Esophagus squamous epithelium (tissue), 5 donors: ENCODE data around the gene FRMD6. TPM values are rescaled to one million over a fixed set of nuclear protein-coding genes. Genes with fewer than 3 reads are reported as not detected.

Experiments
- DNase-seq: peaks from one replicate; lab custom pipeline; 2025; lab: John Stamatoyannopoulos, UW
- H3K27ac ChIP-seq, 4 donors: fragments of 200-600 bp; sonication (generic); one replicate each; pipeline ENCODE4 v1.5.1; 2016 to 2019; ENCODE audit warnings: mild to moderate bottlenecking in 1 of 4
- H3K27me3 ChIP-seq, 4 donors: fragments of 200-600 bp; sonication (generic); 1 replicate in 3 of 4; 2 replicates in 1 of 4; pipeline versions ENCODE4 v1.5.1 to v1.6.0; 2017 to 2021; ENCODE audit warnings: antibody characterized with exemption in 1 of 4
- H3K36me3 ChIP-seq, 3 donors: fragments of 200-600 bp; sonication (generic); one replicate each; pipeline ENCODE4 v1.5.1; 2016 to 2019
- H3K4me1 ChIP-seq, 3 donors: fragments of 200-600 bp; sonication (generic); one replicate each; pipeline ENCODE4 v1.5.1; 2017 to 2019
- H3K4me3 ChIP-seq, 4 donors: fragments of 200-600 bp; sonication (generic); 1 replicate in 3 of 4; 2 replicates in 1 of 4; pipeline ENCODE4 v1.5.1; 2016 to 2019; ENCODE audit warnings: mild to moderate bottlenecking in 2 of 4, moderate library complexity in 1 of 4
- H3K9me3 ChIP-seq, 3 donors: fragments of 200-600 bp; sonication (generic); one replicate each; pipeline ENCODE4 v1.5.1; 2016 to 2019
- CTCF ChIP-seq, 6 experiments: fragments of 450-650 bp in 4 of 6; fragments of 200-600 bp in 2 of 6; sonication (generic) in 2 of 6; IDR thresholded peaks; one replicate each; pipeline ENCODE4 v1.5.1; 2016 to 2019; ENCODE audit warnings: antibody characterized with exemption in 6 of 6, mild to moderate bottlenecking in 4 of 6, moderate library complexity in 4 of 6
- POLR2A ChIP-seq, 4 donors: fragments of 450-650 bp; IDR thresholded peaks; one replicate each; pipeline ENCODE4 v1.6.1; 2017; ENCODE audit warnings: antibody characterized with exemption in 4 of 4, mild to moderate bottlenecking in 4 of 4, moderate library complexity in 3 of 4
- WGBS, 2 donors: methylation state at CpG; one replicate each; pipeline ENCODE4 v1.1.5; 2018; 5-methylcytosine and 5-hydroxymethylcytosine counted together
- intact Hi-C: fragments of 100-400 bp; cut with DNase I; formaldehyde crosslinking; loops from one replicate; pipeline ENCODE4 v1.15.0; 2022
- total RNA-seq, 4 donors: library from RNA; depleted of rRNA; stranded (reverse); fragments of >200 nt; gene quantifications; one replicate each; pipeline ENCODE4 v1.1.0, GENCODE V29; 2016
- donor health status: DM: yes; HTN: yes; CAD: no.

FRMD6 gene
- total RNA-seq, 4 donors from 2014 or later = 98.1 to 191 (median 110) TPM

- no peak overlapping the region for H3K4me3 ChIP-seq
- intact Hi-C loops = no loop called here
- DNase-seq = no peak
- no peaks in the 10 kb centered on the region for H3K9me3 ChIP-seq
- H3K4me1 ChIP-seq = no peaks in the 10 kb centered on the region
- TF ChIP-seq POLR2A (IDR thresholded peaks at IDR 0.05) (no peak), CTCF (IDR thresholded peaks at IDR 0.05) (no peak)
- no peaks in the 10 kb centered on the region for H3K27me3 ChIP-seq
- H3K27ac ChIP-seq = no peak overlapping the region
- peaks cover 0 to 10% (median 0%) of the 10 kb centered on the region in 3 donors for H3K36me3 ChIP-seq
- WGBS, 2 donors = 72 to 81% methylated on average over 7 of the region's 7 CpGs
Measured at GRCh38 chr14:51638071-51638944, 13.4 kb upstream of the FRMD6 start.

GRCh38 chr14:51639668-51640316 lies 11.9 kb upstream of the FRMD6 start:
- Histone ChIP-seq H3K27me3 (no peaks in the 10 kb centered on the region), H3K4me3 (no peak overlapping the region), H3K27ac (no peak overlapping the region), H3K9me3 (no peaks in the 10 kb centered on the region), H3K4me1 (no peaks in the 10 kb centered on the region), H3K36me3 (peaks cover 0 to 10% (median 0%) of the 10 kb centered on the region in 3 donors)
- TF ChIP-seq CTCF (IDR thresholded peaks at IDR 0.05) (no peak), POLR2A (IDR thresholded peaks at IDR 0.05) (no peak)
- 64 to 67% methylated on average over 5 of the region's 5 CpGs for WGBS, 2 donors
- intact Hi-C loops = no loop called here
- no peak for DNase-seq

GRCh38 chr14:51643140-51643539 lies 8.6 kb upstream of the FRMD6 start:
- 80 to 91% methylated on average over 3 of the region's 3 CpGs for WGBS, 2 donors
- Histone ChIP-seq H3K27ac (no peak overlapping the region), H3K36me3 (peaks cover 0 to 18% (median 0%) of the 10 kb centered on the region in 3 donors), H3K4me1 (peaks cover 0 to under 1% (median 0%) of the 10 kb centered on the region in 3 donors), H3K9me3 (no peaks in the 10 kb centered on the region), H3K4me3 (no peak overlapping the region), H3K27me3 (no peaks in the 10 kb centered on the region)
- TF ChIP-seq POLR2A (IDR thresholded peaks at IDR 0.05) = no peak
- TF ChIP-seq CTCF (IDR thresholded peaks at IDR 0.05) = no peak
- no peak for DNase-seq
- intact Hi-C loops = no loop called here

- no peak for TF ChIP-seq CTCF (IDR thresholded peaks at IDR 0.05)
- TF ChIP-seq POLR2A (IDR thresholded peaks at IDR 0.05) = no peak
- 75 to 78% methylated on average over 5 of the region's 5 CpGs for WGBS, 2 donors
- no peaks in the 10 kb centered on the region for H3K27me3 ChIP-seq
- H3K4me3 ChIP-seq = no peak overlapping the region
- H3K9me3 ChIP-seq = no peaks in the 10 kb centered on the region
- DNase-seq = no peak
- no peak overlapping the region for H3K27ac ChIP-seq
- intact Hi-C loops = no loop called here
- H3K4me1 ChIP-seq = peaks cover 0 to 10% (median 1%) of the 10 kb centered on the region in 3 donors
- peaks cover 0 to 18% (median 0%) of the 10 kb centered on the region in 3 donors for H3K36me3 ChIP-seq
Measured at GRCh38 chr14:51644217-51644933, 7.3 kb upstream of the FRMD6 start.
